WTC11 (cell line): ENCODE measurements around the gene COG4.

Experiments
- ATF3 ChIP-seq: sonication (generic); formaldehyde crosslinking; conservative IDR thresholded peaks from 2 replicates; pipeline ENCODE4 v1.8.1; 2022; ENCODE audit warnings: mild to moderate bottlenecking, missing genetic modification reagents
- CREM ChIP-seq: sonication (generic); formaldehyde crosslinking; IDR thresholded peaks from 2 replicates; pipeline ENCODE4 v1.8.1; 2022; ENCODE audit warnings: mild to moderate bottlenecking, missing genetic modification reagents, moderate library complexity
- CTCF ChIP-seq: fragments of 200-600 bp; IDR thresholded peaks from 2 replicates; pipeline ENCODE4 v1.8.0; 2022; ENCODE audit warnings: antibody characterized with exemption
- ESRRA ChIP-seq: sonication (generic); formaldehyde crosslinking; IDR thresholded peaks from 2 replicates; pipeline ENCODE4 v1.8.1; 2022; ENCODE audit warnings: mild to moderate bottlenecking, missing genetic modification reagents, borderline replicate concordance
- MLX ChIP-seq: sonication (generic); formaldehyde crosslinking; IDR thresholded peaks from 2 replicates; pipeline ENCODE4 v1.8.1; 2023; ENCODE audit warnings: mild to moderate bottlenecking, missing genetic modification reagents, moderate library complexity
- NR3C1 ChIP-seq: sonication (generic); formaldehyde crosslinking; conservative IDR thresholded peaks from 2 replicates; pipeline ENCODE4 v1.8.1; 2023; ENCODE audit warnings: low read depth, mild to moderate bottlenecking, missing genetic modification reagents
- SP1 ChIP-seq: sonication (generic); formaldehyde crosslinking; conservative IDR thresholded peaks from 2 replicates; pipeline ENCODE4 v1.8.1; 2022; ENCODE audit warnings: missing genetic modification reagents
- USF1 ChIP-seq: sonication (generic); formaldehyde crosslinking; IDR thresholded peaks from 2 replicates; pipeline ENCODE4 v1.8.0; 2022; ENCODE audit warnings: mild to moderate bottlenecking, missing genetic modification reagents
- ZNF121 ChIP-seq: sonication (generic); formaldehyde crosslinking; IDR thresholded peaks from 2 replicates; pipeline ENCODE4 v1.8.0; 2023; ENCODE audit warnings: missing genetic modification reagents
- ZNF263 ChIP-seq: sonication (generic); formaldehyde crosslinking; IDR thresholded peaks from 2 replicates; pipeline ENCODE4 v1.8.1; 2022; ENCODE audit warnings: low read depth, mild to moderate bottlenecking, moderate library complexity, missing genetic modification reagents

GRCh38 chr16:70534971-70535370 is 11.6 kb upstream of the COG4 start:
- TF ChIP-seq CTCF (no peak), MLX (CRISPR knock-in tag) (no peak), NR3C1 (no peak), ZNF121 (CRISPR knock-in tag) (no peak), ATF3 (CRISPR knock-in tag) (no peak), ESRRA (CRISPR knock-in tag) (no peak), CREM (CRISPR knock-in tag) (no peak), USF1 (CRISPR knock-in tag) (no peak), SP1 (CRISPR knock-in tag) (no peak), ZNF263 (CRISPR knock-in tag) (no peak)
